Measurements from ENCODE around the gene NKAPL. TPM values are rescaled to one million over a fixed set of nuclear protein-coding genes. Genes with fewer than 3 reads are reported as not detected.

NKAPL gene
- total RNA-seq, 1 experiment from 2014 or later = not detected

- DNase-seq (ENCODE audit: low spot score) = no peak
These were observed 13.7 kb upstream of the NKAPL start for GRCh38 chr6:28245206-28245941.

- no peak for DNase-seq (ENCODE audit: low spot score)
These were observed 10.2 kb upstream of the NKAPL start for GRCh38 chr6:28248916-28249315.

- no peak for DNase-seq (ENCODE audit: low spot score)
These were observed 8.3 kb upstream of the NKAPL start for GRCh38 chr6:28250747-28251146.

- no peak for DNase-seq (ENCODE audit: low spot score)
These were observed 7.5 kb upstream of the NKAPL start for GRCh38 chr6:28251661-28252008.

GRCh38 chr6:28252009-28252975 is 6.8 kb upstream of the NKAPL start, which contains the start of gene ZKSCAN4:
Gene ZKSCAN4, minus strand, starts transcription at chr6:28252269. Its CDS starts 289 bp downstream, at chr6:28251980.
- DNase-seq (ENCODE audit: low spot score) = peak; percentile 87

- DNase-seq (ENCODE audit: low spot score) = no peak
These were observed 5.0 kb upstream of the NKAPL start for GRCh38 chr6:28254121-28254519.

- no peak for DNase-seq (ENCODE audit: low spot score)
These were observed 2.1 kb upstream of the NKAPL start for GRCh38 chr6:28257042-28257441.

GRCh38 chr6:28263922-28264321 is 4.8 kb downstream of the NKAPL start:
- DNase-seq (ENCODE audit: low spot score) = no peak

GRCh38 chr6:28264834-28265401 is 5.8 kb downstream of the NKAPL start:
- peak; percentile 32 for DNase-seq (ENCODE audit: low spot score)

GRCh38 chr6:28266563-28266961 is 7.5 kb downstream of the NKAPL start:
- no peak for DNase-seq (ENCODE audit: low spot score)

GRCh38 chr6:28266962-28267694 is 8.0 kb downstream of the NKAPL start, which contains the start of gene ZSCAN26:
Gene ZSCAN26, plus strand, starts transcription at chr6:28267143. Its CDS starts 4,777 bp downstream, at chr6:28271920.
- DNase-seq (ENCODE audit: low spot score) = peak; percentile 79

GRCh38 chr6:28267695-28268059 is 8.6 kb downstream of the NKAPL start:
- no peak for DNase-seq (ENCODE audit: low spot score)

GRCh38 chr6:28269492-28269891 is 10.4 kb downstream of the NKAPL start:
- peak; percentile 80 for DNase-seq (ENCODE audit: low spot score)

GRCh38 chr6:28274888-28275287 is 15.8 kb downstream of the NKAPL start:
- no peak for DNase-seq (ENCODE audit: low spot score)

- no peak for DNase-seq (ENCODE audit: low spot score)
These were observed 18.6 kb downstream of the NKAPL start for GRCh38 chr6:28277746-28278145.

GRCh38 chr6:28280595-28281287 is 21.6 kb downstream of the NKAPL start:
- no peak for DNase-seq (ENCODE audit: low spot score)

GRCh38 chr6:28281288-28282064 is 22.4 kb downstream of the NKAPL start, which contains the start of gene PGBD1:
Gene PGBD1, plus strand, starts transcription at chr6:28281572. Its CDS starts 2,242 bp downstream, at chr6:28283814.
- DNase-seq (ENCODE audit: low spot score) = peak; percentile 50

- DNase-seq (ENCODE audit: low spot score) = no peak
These were observed 23.8 kb downstream of the NKAPL start for GRCh38 chr6:28282926-28283325.

GRCh38 chr6:28291573-28291972 is 32.5 kb downstream of the NKAPL start:
- no peak for DNase-seq (ENCODE audit: low spot score)

- DNase-seq (ENCODE audit: low spot score) = no peak
These were observed 36.2 kb downstream of the NKAPL start for GRCh38 chr6:28295326-28295725.

All from A172 (cell line).